Pulmonary artery endothelial cell (primary cell): ENCODE data around the gene AFF3. TPM values are rescaled to one million over a fixed set of nuclear protein-coding genes. Genes with fewer than 3 reads are reported as not detected.

Source experiments
- DNase-seq: peaks from one replicate; pipeline ENCODE4 v3.0.0-alpha.2; 2011; ENCODE audit warnings: low read depth, low spot score
- total RNA-seq: library from RNA; depleted of rRNA; stranded (reverse); fragments of >200 nt; gene quantifications from 2 replicates; pipeline ENCODE4 v1.2.3, GENCODE V29; 2014

AFF3 gene
- total RNA-seq, 1 donor from 2014 or later: not detected

GRCh38 chr2:100151310-100151709 lies 8.9 kb upstream of the AFF3 start:
- DNase-seq: no peak

- DNase-seq: no peak
Observed at GRCh38 chr2:100148883-100149282, 6.5 kb upstream of the AFF3 start.

- no peak for DNase-seq
Observed at GRCh38 chr2:100146657-100146960, 4.2 kb upstream of the AFF3 start.

- DNase-seq: no peak
Observed at GRCh38 chr2:100145893-100146656, 3.7 kb upstream of the AFF3 start.

GRCh38 chr2:100143286-100143685 lies 896 bp upstream of the AFF3 start:
- DNase-seq: no peak

- DNase-seq: no peak
Observed at GRCh38 chr2:100141906-100142305, 484 bp downstream of the AFF3 start.

- no peak for DNase-seq
Observed at GRCh38 chr2:100140582-100140981, 1.8 kb downstream of the AFF3 start.

DNA sequence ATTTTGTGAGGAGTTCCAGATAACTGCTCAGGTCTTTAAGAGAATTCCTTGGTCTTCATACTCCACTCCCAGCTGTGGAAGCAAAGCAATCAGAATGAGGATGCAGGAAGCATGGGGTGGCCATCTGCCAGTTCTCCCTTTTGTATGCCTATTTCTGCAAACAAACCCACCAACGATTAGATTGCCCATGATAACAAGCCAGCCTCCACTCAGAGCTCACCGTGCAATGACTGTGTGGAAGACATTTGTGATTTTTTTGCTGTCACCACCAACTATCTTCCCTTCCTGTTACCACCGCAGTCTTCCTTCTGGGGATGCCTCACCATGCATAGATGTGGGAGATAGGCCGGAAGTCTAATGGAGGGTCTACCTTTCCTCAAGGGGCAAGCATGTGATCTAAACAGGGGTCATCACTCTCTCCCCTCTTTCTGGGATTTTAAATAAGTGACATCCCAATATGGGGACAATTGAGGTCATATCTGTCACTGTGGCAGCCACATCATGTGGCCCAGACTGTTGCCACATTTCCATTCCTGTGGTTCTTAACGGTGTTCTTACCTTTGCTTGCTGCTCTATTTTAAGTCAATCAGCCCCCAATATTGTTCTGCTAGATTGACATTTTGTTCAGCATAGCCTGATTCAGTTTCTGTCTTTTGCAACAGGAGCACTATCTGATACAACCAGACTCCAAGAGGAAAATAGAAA lies 4.4 kb downstream of the AFF3 start:
- DNase-seq: no peak

GRCh38 chr2:100137318-100137717 lies 5.1 kb downstream of the AFF3 start:
- DNase-seq: no peak

DNA sequence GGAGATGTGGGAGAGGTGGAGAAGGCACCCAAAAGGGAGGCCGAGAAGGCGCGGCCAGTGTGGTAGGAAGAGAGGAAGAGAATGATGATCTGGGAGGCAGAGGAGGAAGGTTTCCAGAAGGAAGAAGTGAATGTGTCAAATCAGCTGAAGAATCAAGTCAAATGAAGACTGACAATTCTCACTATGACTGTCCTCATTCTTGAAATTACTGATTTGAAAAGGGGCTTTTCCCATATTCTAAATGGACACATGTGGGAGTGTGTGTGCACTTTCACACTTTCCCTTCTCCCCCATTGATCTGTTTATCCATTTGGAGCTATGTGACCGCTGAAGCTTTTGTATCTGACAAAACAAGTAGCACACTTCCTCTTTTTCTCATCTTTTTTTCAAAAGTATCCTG lies 6.1 kb downstream of the AFF3 start:
- no peak for DNase-seq

DNA sequence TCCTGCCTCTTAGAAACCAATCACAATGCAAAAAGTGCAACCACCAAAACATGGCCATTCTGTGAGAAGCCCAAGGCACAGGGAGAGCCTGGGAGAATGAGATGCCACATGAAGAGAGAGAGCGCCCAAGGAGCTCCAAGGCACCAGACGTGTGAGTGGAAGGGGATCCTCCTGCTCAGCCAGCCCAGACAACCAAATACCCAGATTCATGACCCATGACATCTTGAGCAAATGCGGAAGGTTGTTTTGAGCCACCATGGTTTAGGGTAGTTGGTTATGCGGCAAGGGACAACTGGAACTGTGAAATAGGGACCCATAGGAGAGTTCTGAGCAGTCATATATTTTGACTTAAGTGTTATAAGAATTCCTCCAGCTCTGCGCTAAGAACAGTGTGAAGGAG lies 7.0 kb downstream of the AFF3 start:
- no peak for DNase-seq

DNA sequence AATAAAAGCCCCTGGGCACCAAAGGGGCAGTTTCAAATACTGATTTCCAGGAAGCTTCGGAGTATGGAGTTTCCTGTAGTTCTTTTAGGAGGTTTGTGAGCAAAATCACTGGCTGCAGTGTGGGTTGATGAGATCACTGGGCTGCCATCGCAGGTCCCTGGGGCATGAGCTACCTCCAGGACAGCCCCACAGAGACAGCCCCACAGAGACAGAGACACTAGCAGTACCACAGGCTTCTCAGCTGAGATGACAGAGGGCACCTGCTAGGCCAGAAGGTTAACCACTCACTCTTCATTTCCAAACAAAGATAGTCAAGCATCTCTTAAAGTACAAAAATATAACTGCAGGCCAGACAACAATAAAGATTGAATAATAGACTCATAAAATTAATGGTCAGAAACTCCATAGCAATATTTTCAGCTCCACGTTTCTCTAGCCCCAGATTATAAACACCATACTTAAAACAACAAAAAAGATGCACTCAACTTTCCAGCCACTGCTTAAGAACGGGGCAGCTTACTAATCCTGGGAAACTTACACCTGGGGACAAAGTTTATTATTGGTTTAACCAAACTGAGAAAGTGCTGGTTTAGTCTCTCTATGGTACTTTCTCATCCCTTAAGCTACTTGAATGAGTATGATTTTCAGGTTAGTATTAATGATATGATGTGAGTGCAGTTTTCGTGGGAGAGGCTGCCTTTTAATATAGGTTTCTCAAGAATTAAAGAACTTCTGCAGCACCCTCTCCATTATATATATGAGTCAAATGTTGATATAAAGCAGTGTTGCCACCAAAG lies 11.6 kb downstream of the AFF3 start:
- no peak for DNase-seq

DNA sequence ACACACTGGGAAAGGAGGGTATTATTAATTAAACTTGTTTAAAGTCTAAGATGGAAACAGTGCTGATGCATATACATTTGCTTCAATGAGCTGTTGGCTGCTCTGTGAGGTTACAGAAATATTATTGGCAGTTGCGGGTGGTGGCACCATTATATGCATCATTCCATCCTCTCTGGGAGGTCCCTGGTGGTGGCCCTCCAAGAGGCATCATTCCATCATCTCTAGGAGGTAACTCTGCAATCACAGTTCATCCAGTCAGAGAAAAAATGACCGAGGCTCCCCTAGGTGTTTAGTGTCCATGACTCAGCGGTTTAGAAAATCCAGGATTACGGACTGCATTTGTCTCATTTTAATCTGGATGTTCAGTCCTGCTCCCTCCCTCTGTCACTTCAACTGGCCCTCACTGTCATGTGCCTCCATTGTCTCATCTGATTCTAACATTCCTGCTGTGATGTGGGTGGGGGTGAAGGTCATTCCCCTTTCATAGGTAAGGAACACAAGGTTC lies 15.4 kb downstream of the AFF3 start:
- no peak for DNase-seq

- no peak for DNase-seq
Observed at GRCh38 chr2:100126201-100126600, 16.2 kb downstream of the AFF3 start.

DNA sequence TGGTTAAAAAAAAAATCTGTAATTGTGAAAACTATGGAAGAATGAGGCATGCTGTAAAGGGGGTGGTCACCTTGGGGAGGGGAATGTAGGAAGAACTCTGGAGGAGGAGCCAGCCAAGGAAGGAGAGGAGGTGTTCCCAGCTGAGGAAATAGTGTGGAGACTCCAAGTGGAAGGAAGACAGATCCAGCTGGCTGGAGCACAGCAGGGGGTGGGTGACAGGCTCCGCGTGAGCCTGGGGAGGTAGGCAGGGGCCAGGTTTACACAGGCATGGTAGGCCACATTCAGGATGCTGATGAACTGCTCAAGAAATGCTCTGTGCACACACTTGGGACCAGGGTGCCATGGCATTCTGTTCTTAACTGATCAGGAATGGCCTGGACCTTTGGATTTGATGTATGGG lies 16.8 kb downstream of the AFF3 start:
- no peak for DNase-seq

DNA sequence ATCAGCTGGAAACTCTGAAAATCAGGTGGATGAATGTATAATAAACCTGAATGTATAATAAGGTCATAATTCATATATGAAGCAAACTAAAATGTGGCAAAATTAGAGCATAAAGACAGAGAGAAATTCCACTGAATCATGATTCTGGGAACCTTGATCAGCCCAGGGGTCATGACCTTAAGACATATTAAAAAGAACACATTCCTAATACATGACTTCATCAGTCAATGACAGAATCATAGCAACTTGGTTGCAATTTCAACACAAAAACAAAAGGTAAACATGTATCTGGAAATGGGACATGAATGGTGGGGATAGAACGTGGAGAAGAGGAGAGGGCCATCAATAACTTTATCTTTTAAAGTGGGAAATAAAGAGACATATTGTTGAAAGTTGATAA lies 17.6 kb downstream of the AFF3 start:
- no peak for DNase-seq

GRCh38 chr2:100121124-100121718 lies 21.2 kb downstream of the AFF3 start:
- DNase-seq: no peak

DNA sequence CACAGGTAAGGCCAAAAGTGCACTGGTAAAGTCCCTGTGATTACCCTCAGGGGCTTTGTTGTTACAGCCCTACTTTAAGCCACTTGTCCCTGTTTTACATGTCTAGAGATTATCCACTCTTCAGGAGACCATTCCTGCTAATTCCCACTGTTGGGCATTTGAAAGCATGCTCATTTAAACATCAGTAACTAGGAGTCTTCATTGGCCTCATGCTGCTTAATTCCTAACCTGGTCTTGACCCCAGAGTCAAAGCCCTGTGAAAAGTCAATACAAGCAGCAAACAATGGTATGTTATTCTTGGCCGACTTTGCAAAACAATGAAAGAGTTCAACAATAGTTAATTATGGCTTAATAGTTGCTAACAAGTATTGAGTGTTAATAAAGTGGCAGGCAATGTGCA lies 23.2 kb downstream of the AFF3 start:
- no peak for DNase-seq

GRCh38 chr2:100113990-100114433 lies 28.4 kb downstream of the AFF3 start:
- no peak for DNase-seq

- DNase-seq: no peak
Observed at GRCh38 chr2:100110614-100111000, 31.8 kb downstream of the AFF3 start.

DNA sequence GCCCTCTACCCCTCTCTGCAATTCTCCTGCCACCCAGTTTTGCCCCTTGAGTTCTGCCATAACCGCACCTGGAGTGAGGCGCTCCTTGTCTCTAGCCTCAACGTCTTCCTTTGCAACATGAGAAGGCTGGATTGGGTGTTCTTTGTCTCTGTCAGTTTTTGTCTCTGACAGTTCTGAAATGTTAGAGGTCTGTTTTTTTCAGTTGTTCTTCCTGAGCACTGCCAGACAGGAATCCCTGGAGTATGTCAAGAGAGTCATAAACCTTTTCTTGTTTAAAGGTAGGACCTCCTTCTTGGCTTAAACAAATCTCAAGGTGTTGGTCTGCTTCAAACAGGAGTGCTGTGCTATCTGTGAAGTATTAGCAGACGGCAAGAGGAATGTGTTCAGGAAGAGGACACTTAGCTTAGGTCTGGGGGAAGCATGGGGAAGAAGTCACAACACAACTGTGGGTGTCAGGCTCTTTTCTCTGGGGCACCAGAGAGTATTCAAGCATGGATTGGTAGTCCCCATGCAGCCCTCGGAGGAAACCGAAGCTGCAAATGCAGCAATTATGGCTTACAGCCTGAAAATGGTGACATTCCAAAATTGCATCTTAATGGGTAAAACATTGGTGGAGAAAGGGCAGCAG lies 32.3 kb downstream of the AFF3 start:
- DNase-seq: no peak
